Right ventricle myocardium superior (tissue), 1 donor: ENCODE results near the gene MYLK. TPM values are rescaled to one million over a fixed set of nuclear protein-coding genes. Genes with fewer than 3 reads are reported as not detected.
A peak's percentile ranks its signal among the peaks of the same experiment; 100 is the strongest.

Experiments used
- ATAC-seq: fragments of 200-7000 bp; cut with Tn5 transposase; one replicate; pipeline ENCODE4 v1.9.1; 2020; ENCODE audit warnings: mild to moderate bottlenecking; ENCODE audit not compliant: poor library complexity
- DNase-seq: peaks from one replicate; pipeline ENCODE4 v3.0.0-alpha.2; 2020
- intact Hi-C: fragments of 100-400 bp; cut with DNase I; formaldehyde crosslinking; loops from one replicate; pipeline ENCODE4 v1.11.2; 2022
- total RNA-seq: library from RNA; stranded (reverse); fragmentation: NEBNext Ultra II Directional; extraction: Animal tissue kit (Norgen Biotek cat#: 25700); gene quantifications from one replicate; pipeline ENCODE4 v1.2.1, GENCODE V29; 2021
- donor health status: DM: no; HTN: yes; CAD: no; lungs with severe emphysema.

MYLK gene
- total RNA-seq, 1 donor from 2014 or later, result 10.1 TPM

DNA sequence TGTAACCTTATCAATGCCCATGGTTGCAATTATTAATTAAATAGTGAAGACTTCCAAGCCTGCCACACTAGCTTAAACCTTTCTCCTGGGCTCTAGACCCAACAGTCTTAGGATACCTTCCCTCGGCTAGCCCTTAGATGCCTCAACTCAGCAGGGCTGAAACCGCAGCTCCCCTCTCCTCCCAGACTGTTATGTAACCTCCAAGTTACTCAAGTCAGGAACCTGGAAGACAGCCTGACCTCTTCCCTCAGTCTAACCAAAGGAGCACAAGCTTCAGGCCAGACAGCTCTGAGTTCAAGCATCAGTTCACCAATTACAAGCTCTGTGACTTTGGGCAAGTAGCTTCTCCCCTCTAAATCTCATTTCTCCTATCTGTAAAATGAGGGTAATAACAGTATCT, 228.7 kb downstream of the MYLK start:
- intact Hi-C loops, result no loop called here
- ATAC-seq, result no peak
- DNase-seq, result no peak

DNA sequence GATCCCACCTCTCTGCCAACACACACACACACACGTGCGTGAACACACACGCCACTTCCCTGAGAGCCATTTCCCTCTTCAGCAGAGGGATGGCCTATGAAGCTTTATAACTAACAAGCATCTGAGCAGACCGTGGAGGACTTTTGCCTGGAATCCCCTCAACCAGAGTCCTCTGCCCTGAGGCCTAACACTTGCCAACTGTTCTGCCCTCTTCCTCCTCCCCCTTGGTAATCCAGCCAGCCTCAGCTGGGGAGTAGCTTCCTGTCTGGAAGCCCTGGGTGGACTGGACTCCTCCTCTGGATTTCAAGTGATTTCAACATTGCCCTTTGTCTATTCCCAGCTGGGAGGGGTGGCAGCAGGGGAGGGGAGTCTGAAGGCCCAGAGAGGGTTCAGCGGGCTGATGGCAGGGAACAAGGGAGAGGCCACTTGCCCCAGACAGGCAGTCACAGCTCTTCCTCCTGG, 230.9 kb downstream of the MYLK start:
- peak; percentile 66 for DNase-seq
- peak; percentile 66 for ATAC-seq
- intact Hi-C loops, result loop anchor here (5.0 kb wide), 2 partner anchors 49 to 64 kb away; no protein-coding TSS in a partner anchor

DNA sequence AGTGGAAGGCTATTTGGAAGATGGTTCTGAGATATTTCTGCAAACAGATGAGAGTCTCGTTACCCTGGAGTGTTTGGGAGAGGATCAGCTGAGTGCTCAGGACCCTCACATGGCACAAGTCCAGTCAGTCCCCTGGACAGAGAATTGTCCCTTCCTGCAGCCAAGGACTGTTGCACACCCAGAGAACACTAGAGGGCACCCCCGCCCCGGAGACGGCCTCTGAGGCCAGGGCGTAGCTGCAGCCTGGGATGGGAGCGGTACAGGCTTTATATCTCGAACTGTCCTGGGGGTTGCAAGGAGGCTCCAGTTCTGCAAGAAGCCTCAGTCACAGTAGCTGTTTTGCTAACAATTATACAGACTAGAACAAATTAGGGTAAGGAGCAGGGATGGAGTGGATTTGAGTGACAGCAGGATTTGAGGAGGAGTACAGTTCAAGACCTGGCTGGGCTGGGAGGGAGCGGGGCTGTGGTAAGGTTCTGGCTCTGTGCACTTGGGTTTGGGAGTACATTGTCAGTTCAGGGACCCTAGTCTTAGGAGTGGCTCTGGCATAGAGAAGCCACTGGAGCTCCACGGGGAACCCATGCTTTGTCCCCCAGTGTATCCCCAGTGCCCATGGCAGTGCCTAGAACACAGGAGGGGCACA, 231.7 kb downstream of the MYLK start:
- intact Hi-C loops, result loop anchor here (5.0 kb wide), 2 partner anchors 50 to 65 kb away; no protein-coding TSS in a partner anchor
- ATAC-seq, result peak; percentile 95

DNA sequence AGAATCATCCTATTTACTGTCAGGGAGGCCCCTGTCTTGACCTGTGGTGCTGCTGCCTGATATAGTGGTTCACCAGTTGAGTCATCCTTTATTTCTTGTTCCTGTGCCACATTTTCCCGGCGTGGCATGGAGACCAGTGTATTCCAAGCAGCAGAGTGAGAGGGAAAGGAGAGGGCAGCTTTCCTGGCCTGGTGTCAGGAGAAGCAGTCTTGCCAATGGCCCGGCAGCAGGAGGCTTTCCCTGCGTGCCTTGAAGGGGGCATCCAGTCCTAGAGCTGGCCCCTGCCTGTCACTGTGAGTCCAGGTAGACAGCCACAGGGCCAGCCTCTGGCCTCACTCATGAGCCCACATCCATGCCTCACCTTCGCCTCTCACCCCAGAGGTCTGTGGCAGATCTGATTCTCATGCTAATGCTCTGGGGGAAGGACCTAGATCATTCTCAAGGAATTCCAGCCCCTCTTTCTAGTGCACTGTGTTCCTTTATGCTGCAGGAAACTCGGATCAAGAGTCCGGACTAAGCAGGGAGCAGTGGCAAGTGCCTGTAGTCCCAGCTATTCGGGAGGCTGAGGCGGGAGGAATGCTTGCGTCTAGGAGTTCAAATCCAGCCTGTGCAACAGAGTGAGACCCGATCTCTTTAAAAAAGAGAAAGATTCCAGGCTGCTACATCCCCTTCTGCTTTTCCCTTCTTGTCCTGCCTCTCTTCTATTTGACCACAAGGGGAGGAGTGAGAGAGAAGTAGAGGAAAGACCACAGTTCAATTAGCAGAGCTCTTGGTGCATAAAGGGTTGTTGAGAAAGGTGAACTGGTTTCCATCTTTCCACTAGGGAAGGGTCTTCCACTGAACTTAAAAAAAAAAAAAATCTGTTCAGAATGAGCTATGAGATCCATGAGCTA, 232.4 kb downstream of the MYLK start:
- intact Hi-C loops, result loop anchor here (5.0 kb wide), 2 partner anchors 51 to 66 kb away; no protein-coding TSS in a partner anchor
- ATAC-seq (no peak), DNase-seq (no peak)

More for the DNA sequence above, 231.7 kb downstream of the MYLK start:
- DNase-seq, result peak; percentile 87

DNA sequence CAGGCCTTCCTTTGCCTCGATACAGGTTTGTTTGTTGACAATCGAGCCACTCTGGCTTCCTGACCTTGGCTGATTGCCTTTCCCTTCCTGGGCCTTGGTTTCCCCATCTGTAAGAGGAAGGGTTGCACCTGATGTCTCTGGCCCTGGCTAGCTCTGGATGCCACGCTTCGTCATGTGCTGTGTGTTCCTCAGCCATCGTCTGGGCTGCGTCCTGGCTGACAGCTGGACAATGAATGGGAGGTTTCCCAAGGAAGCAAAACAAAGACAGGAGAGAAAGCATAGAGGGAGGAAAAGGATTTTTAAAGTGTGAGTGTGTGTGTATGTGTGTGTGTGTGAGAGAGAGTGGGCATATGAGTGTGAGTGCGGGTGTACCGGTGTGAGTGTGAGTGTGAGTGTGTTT, 234.0 kb downstream of the MYLK start:
- ATAC-seq, result no peak
- intact Hi-C loops, result loop anchor here (5.0 kb wide), 2 partner anchors 52 to 67 kb away; no protein-coding TSS in a partner anchor
- no peak for DNase-seq

DNA sequence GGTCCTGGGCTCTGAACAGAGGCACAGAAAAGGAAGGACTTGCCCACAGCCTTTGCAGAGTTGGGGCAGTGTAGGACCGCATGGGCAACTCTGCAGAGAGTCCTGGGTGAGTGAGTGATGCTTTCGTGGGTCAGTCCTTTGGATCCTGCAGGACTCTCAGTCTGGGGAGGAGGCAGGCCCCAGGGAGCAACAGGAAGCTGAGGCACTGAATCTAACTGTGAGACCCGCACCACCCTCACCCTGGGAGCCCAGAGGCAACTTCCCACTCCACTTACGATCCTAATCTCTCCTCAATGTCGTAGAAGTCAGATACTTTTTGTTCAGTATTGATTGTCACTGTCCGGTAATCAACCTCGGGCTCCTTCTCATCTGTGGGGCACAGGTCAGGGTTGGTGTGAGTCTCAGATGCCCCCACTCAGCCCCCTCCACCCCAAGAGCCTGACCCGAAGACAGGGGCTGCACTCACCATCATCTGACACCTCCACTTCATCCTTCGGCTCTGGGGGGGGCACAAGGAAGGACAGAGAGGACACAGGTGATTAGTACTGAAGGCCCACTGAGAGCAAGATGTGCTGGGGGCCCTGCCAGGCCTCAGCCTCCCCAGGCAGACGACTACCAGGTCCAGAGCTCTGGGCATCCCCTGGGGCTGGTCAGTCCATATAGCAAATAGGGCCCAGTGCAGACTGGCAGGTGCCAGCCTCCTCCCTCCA, 235.3 kb downstream of the MYLK start:
- ATAC-seq, result no peak
- intact Hi-C loops, result no loop called here

DNA sequence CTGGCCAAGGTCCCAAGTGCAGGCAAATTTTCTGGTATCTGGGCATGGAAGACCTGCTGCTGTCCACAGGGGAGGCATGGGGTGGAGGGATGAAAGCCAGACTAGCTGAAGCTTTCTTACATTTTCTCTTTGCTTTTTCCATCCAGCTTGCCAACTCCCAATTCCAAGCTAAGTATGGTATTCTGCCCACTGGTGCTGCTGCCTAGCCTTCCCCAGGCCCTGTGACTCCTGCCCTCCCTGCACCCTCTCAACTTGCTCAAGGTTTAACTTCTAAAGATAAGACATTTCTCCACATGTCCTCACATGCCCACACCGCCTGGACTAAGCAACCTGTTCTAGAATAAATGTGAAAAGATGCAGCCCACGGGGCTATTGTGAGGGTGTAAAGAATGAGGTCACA, 239.8 kb downstream of the MYLK start:
- intact Hi-C loops, result no loop called here
- no peak for ATAC-seq
- no peak for DNase-seq

More for the DNA sequence above, 235.3 kb downstream of the MYLK start:
- DNase-seq, result no peak

DNA sequence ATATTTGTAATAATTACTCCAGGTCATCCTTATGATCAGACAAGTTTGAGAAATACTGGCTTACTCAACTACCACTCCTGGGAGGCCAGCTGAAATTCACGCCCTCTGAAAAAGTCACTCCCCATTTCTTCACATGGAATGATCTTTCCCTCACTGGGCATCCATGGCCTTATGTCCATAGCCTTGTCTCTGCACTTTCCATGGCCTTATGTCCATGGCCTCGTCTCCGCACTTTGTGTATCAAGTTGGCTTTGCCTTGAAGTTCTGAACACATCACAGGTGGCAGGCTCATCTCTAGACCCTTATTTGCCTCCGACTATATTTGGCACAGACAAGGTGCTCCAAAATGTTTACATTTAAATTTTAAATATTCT, 241.2 kb downstream of the MYLK start:
- ATAC-seq (no peak), DNase-seq (no peak)
- intact Hi-C loops, result no loop called here

DNA sequence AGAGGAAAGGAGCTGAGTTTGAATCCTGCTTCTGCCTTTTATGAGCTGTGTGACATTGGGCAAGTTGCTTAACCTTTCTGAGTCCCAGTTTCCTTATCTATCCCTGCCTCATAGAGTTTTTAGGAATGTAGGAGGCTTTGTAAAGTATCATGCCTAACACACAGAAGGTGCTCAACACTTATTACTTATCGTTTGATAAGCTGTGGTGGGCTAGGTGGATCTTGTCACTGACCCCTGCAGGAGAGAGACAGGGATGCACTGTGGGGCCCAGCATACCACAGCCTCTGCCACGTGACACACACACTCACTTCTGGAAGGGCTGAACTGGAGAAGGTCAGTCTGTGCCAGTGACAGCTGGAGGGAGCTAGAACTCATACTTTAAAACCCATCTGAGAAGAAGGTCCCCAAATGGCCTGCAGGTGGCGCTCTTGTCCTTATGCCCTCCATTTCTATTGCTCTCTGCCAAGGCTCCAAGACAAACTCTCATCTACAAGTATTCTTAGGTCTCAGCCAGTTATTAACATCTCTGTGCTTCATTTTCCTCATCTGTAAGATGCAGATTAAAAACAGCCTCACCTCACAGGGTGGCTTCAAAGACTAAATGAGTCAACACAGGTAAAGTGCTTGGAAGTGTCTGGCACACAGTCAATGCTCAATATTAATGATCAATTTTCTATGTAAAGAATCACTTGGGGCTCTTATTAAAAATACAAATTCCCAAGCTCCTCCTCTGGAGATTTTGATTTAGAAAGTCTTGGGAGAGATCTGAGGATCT, 241.8 kb downstream of the MYLK start:
- intact Hi-C loops, result no loop called here
- DNase-seq (peak; percentile 72), ATAC-seq (peak; percentile 54)

DNA sequence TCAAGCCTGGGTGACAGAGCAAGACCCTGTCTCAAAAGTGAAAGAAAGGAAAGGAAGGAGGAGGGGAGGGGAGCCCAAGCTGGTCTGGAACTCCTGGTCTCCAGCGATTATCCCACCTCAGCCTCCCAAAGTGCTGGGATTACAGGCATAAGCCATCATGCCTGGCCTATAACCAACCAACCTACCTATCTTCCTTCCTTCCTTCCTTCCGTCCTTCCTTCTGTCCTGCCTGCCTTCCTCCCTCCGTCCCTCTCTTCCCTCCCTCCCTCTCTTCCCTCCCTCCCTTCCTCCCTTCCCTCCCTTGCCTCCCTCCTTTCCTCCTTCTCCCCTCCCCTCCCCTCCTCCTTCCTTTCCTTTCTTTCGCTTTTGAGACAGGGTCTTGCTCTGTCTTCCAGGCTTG, 242.6 kb downstream of the MYLK start:
- DNase-seq (no peak), ATAC-seq (no peak)
- intact Hi-C loops, result no loop called here

DNA sequence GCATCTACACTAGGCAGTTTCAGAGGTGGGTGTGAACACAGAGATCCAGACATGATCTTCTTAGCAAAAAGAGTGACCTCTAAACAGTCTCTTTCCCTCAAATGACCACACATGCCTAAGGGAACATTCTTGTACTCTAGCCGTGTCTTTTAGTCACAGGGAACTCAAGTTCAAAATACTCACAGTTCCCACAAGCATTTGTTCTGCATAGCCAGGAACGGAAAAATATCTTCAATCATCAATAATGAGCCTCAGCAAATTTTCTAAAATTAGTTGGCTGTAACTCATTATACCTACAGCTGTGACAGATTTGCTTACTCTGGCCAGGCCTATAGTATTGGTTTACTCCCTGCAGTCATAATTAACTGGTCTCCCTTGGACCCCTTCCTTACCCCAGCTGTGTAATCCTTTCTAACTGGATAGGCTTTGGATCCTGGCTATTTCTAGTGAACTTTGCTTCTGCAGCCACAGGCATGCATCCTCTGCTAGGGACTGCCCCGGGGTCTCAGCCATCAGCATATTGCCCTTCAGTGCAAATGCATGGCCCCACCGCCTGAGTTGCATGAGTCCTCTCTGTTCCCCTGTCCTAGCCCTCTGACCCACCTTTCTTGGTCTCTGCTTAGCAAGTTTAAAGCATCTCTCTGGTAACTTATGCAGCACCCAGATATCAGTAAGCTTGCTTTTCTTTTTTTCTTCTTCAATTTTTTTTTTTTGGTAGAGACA, 243.2 kb downstream of the MYLK start:
- DNase-seq (no peak), ATAC-seq (no peak)
- intact Hi-C loops, result no loop called here

DNA sequence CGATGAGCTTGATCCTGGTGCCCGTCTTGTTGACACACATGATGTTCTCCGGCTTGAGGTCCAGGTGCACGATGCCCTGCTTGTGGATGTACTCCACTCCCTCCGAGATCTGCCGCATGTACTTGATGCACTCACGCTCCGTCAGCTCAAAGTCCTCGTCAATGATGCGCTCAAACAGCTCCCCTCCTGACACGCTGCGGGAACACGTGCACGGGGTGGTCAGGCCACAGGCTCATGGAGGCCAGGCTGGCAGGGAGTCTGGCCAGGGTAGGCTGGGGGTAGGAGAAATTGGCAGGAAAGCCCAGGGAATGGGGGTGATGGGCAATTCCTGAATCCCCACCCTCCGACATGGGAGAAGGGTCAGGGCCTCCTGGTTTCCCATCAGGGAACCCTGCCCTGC, 243.8 kb downstream of the MYLK start:
- intact Hi-C loops, result no loop called here
- ATAC-seq (no peak), DNase-seq (no peak)

DNA sequence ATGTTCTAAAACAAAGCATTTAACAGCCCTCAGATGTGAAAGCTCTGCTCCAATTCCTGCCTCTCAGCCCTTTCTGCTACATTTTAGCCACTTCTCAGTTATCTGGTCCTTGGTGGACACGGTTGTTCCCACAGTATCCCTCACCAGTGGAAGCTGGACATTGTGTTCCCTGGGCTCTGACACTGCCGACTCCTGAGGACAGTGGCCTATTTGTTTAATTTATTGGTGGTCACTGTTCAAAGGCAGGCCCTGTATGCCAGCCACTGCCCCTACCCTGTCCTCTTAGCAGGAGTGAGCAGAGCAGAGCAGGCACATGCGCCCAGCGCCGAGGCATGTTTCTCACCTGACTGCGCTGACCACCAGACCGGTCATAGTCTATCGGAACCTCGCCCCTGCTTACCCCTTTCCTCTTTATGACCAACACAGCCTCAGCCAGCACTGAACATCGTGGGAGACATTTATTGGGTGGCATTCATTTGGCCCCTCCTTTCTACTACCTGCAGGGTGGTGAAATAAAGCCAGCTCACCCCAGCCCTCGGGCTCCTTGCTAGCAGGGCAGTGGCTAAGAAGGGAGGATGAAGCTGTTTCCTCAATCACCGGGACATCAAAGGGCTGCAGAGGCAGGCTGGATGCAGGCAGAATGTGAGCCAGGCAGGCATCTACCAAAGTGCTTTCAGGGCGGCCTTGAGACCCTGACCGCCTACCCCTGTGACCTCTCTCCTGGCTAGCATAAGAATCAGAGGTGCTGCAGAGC, 245.0 kb downstream of the MYLK start:
- ATAC-seq, result no peak
- intact Hi-C loops, result no loop called here
- DNase-seq, result no peak

DNA sequence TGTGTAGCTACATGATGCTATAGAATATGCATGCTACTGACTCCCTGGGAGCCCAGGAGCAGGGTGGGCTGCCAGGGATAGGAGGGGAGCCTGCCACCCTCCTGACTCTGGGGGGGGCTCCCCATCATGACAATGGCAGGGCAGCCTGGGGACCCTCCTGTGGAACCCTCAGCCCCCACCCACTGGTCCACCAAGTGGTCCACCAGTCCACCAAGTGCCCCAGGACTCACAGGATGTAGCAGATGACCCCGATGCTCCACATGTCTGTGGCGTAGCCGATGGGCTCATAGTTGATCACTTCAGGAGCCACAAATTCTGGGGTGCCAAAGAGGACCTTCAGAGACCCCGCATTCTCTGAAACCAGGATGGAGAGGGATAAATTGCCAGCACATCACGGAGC, 246.3 kb downstream of the MYLK start:
- DNase-seq (no peak), ATAC-seq (no peak)
- intact Hi-C loops, result no loop called here

DNA sequence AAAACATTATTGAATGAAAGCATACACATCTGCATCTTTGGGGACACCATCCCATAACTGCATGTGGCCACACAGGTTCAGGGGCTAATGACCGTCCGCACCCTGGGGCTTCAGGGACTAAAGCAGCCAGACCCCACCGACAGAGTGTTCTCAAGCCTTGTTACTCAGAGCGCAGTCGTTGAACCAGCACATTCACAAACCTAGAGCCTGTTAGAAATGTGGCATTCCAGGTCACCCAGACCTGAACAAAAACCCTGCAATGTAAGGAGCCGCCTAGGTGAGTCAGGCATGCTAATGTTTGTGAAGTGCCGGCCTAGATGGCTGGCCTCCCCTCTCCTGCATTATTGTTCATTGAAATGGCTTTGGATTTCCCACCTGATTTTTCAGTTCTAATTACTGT, 247.0 kb downstream of the MYLK start:
- no peak for ATAC-seq
- DNase-seq, result no peak

DNA sequence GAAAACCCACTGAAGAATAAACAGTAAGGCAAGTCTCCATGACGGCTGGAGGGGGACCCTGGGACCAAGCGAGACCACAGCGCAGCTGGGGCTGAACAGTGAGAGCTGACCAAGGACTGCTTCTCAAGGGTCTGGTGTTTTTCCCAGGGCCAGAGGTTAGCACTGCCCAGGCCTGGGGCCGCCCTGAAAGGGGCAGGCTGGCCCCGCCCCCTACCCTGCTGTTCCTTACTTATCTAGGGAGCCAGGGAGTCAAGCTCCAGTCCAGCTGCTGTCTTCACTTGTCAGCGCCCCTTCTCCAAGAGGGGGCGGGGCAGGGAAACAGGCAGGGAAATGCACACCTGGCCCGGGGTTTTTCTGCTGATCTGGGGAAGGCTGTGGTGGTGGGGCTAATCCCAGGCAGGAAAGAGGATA, 247.7 kb downstream of the MYLK start:
- ATAC-seq (peak; percentile 33), DNase-seq (no peak)
- intact Hi-C loops, result no loop called here

More for the DNA sequence above, 247.0 kb downstream of the MYLK start:
- intact Hi-C loops, result no loop called here

DNA sequence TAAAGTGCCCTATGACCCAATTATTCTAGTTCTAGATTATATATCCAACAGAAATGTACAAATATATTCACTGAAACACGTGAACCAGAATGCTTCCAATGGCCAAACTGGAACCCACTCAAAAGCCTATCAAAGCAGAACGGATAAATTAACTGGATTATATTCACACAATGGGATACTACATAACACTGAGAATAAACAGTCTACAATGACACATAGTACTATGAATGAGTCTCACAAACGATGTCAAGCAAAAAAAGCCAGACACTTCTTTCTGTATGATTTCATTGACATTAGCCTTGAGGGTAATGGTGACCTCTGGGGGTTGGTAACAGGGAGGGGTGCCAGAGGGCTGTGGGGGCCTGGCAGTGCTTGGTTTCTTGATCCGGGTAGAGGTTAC, 248.4 kb downstream of the MYLK start:
- ATAC-seq (no peak), DNase-seq (no peak)
- intact Hi-C loops, result no loop called here
